Stimulated activated naive CD8-positive, alpha-beta T cell treated with anti-CD3 and anti-CD28 coated beads, Interleukin-15, Interleukin-2, amounts not matched to agents 100 ng/mL and 50 ng/mL, for 24 hours (primary cell): ENCODE data around the gene GRIK3.

Source experiments
- H3K27ac Mint-ChIP-seq: one replicate; pipeline ENCODE4 v1.8.0; 2021; ENCODE audit warnings: mild to moderate bottlenecking, mixed read lengths
- H3K27me3 Mint-ChIP-seq: one replicate; pipeline ENCODE4 v1.8.0; 2021; ENCODE audit warnings: mixed read lengths
- H3K36me3 Mint-ChIP-seq: one replicate; pipeline ENCODE4 v1.8.0; 2021; ENCODE audit warnings: low read depth, mixed read lengths
- H3K4me1 Mint-ChIP-seq: one replicate; pipeline ENCODE4 v1.8.0; 2021; ENCODE audit warnings: low read depth, mixed read lengths
- H3K4me3 Mint-ChIP-seq: one replicate; pipeline ENCODE4 v1.8.0; 2021; ENCODE audit warnings: mild to moderate bottlenecking, mixed read lengths
- H3K9me3 Mint-ChIP-seq: one replicate; pipeline ENCODE4 v1.8.0; 2021; ENCODE audit warnings: mixed read lengths

The GRIK3 gene

GRCh38 chr1:36869826-36870225, 164.5 kb downstream of the GRIK3 start:
- Mint-ChIP-seq H3K27me3 (no peaks in the 10 kb centered on the region), H3K27ac (no peak overlapping the region), H3K4me1 (no peaks in the 10 kb centered on the region), H3K4me3 (no peak overlapping the region), H3K36me3 (no peaks in the 10 kb centered on the region), H3K9me3 (no peaks in the 10 kb centered on the region)

- no peak overlapping the region for H3K4me3 Mint-ChIP-seq
- H3K4me1 Mint-ChIP-seq: no peaks in the 10 kb centered on the region
- no peaks in the 10 kb centered on the region for H3K27me3 Mint-ChIP-seq
- no peak overlapping the region for H3K27ac Mint-ChIP-seq
- no peaks in the 10 kb centered on the region for H3K36me3 Mint-ChIP-seq
- H3K9me3 Mint-ChIP-seq: no peaks in the 10 kb centered on the region
Observed at GRCh38 chr1:36869054-36869453, 165.3 kb downstream of the GRIK3 start.

- H3K4me1 Mint-ChIP-seq: no peaks in the 10 kb centered on the region
- no peaks in the 10 kb centered on the region for H3K9me3 Mint-ChIP-seq
- no peaks in the 10 kb centered on the region for H3K27me3 Mint-ChIP-seq
- no peak overlapping the region for H3K27ac Mint-ChIP-seq
- H3K4me3 Mint-ChIP-seq: no peak overlapping the region
- no peaks in the 10 kb centered on the region for H3K36me3 Mint-ChIP-seq
Observed at GRCh38 chr1:36867575-36867974, 166.7 kb downstream of the GRIK3 start.

- Mint-ChIP-seq H3K27me3 (peaks cover under 1% of the 10 kb centered on the region), H3K27ac (no peak overlapping the region), H3K4me3 (no peak overlapping the region), H3K36me3 (no peaks in the 10 kb centered on the region), H3K4me1 (no peaks in the 10 kb centered on the region), H3K9me3 (no peaks in the 10 kb centered on the region)
Observed at GRCh38 chr1:36866169-36866814, 168.0 kb downstream of the GRIK3 start.

- Mint-ChIP-seq H3K4me1 (no peaks in the 10 kb centered on the region), H3K36me3 (no peaks in the 10 kb centered on the region), H3K27me3 (peaks cover 5% of the 10 kb centered on the region), H3K4me3 (no peak overlapping the region), H3K27ac (no peak overlapping the region), H3K9me3 (no peaks in the 10 kb centered on the region)
Observed at GRCh38 chr1:36865602-36865900, 168.8 kb downstream of the GRIK3 start.

GRCh38 chr1:36864823-36865601, 169.3 kb downstream of the GRIK3 start:
- Mint-ChIP-seq H3K36me3 (no peaks in the 10 kb centered on the region), H3K9me3 (no peaks in the 10 kb centered on the region), H3K4me1 (no peaks in the 10 kb centered on the region), H3K27me3 (peaks cover 5% of the 10 kb centered on the region), H3K4me3 (no peak overlapping the region), H3K27ac (no peak overlapping the region)

GRCh38 chr1:36864182-36864822, 170.0 kb downstream of the GRIK3 start:
- no peak overlapping the region for H3K27ac Mint-ChIP-seq
- no peaks in the 10 kb centered on the region for H3K36me3 Mint-ChIP-seq
- H3K9me3 Mint-ChIP-seq: no peaks in the 10 kb centered on the region
- no peaks in the 10 kb centered on the region for H3K4me1 Mint-ChIP-seq
- peaks cover 10% of the 10 kb centered on the region for H3K27me3 Mint-ChIP-seq
- no peak overlapping the region for H3K4me3 Mint-ChIP-seq

GRCh38 chr1:36863500-36863899, 170.8 kb downstream of the GRIK3 start:
- Mint-ChIP-seq H3K4me3 (no peak overlapping the region), H3K9me3 (no peaks in the 10 kb centered on the region), H3K36me3 (no peaks in the 10 kb centered on the region), H3K4me1 (no peaks in the 10 kb centered on the region), H3K27me3 (peaks cover 10% of the 10 kb centered on the region), H3K27ac (no peak overlapping the region)

GRCh38 chr1:36863061-36863460, 171.3 kb downstream of the GRIK3 start:
- Mint-ChIP-seq H3K4me1 (no peaks in the 10 kb centered on the region), H3K4me3 (no peak overlapping the region), H3K27ac (no peak overlapping the region), H3K27me3 (peaks cover 10% of the 10 kb centered on the region), H3K36me3 (no peaks in the 10 kb centered on the region), H3K9me3 (no peaks in the 10 kb centered on the region)

- Mint-ChIP-seq H3K27me3 (peaks cover 10% of the 10 kb centered on the region), H3K9me3 (no peaks in the 10 kb centered on the region), H3K4me1 (no peaks in the 10 kb centered on the region), H3K27ac (no peak overlapping the region), H3K36me3 (no peaks in the 10 kb centered on the region), H3K4me3 (no peak overlapping the region)
Observed at GRCh38 chr1:36861375-36861774, 172.9 kb downstream of the GRIK3 start.

GRCh38 chr1:36859926-36860325, 174.4 kb downstream of the GRIK3 start:
- H3K27me3 Mint-ChIP-seq: peaks cover 10% of the 10 kb centered on the region
- no peaks in the 10 kb centered on the region for H3K4me1 Mint-ChIP-seq
- no peaks in the 10 kb centered on the region for H3K9me3 Mint-ChIP-seq

GRCh38 chr1:36858981-36859380, 175.3 kb downstream of the GRIK3 start:
- H3K36me3 Mint-ChIP-seq: no peaks in the 10 kb centered on the region
- no peak overlapping the region for H3K27ac Mint-ChIP-seq
- no peaks in the 10 kb centered on the region for H3K4me1 Mint-ChIP-seq
- peaks cover 10% of the 10 kb centered on the region for H3K27me3 Mint-ChIP-seq
- no peak overlapping the region for H3K4me3 Mint-ChIP-seq
- no peaks in the 10 kb centered on the region for H3K9me3 Mint-ChIP-seq

More at GRCh38 chr1:36859926-36860325, 174.4 kb downstream of the GRIK3 start:
- H3K4me3 Mint-ChIP-seq: no peak overlapping the region
- H3K27ac Mint-ChIP-seq: no peak overlapping the region
- no peaks in the 10 kb centered on the region for H3K36me3 Mint-ChIP-seq

- Mint-ChIP-seq H3K36me3 (no peaks in the 10 kb centered on the region), H3K4me1 (no peaks in the 10 kb centered on the region), H3K27me3 (peaks cover 10% of the 10 kb centered on the region), H3K27ac (no peak overlapping the region), H3K9me3 (no peaks in the 10 kb centered on the region), H3K4me3 (no peak overlapping the region)
Observed at GRCh38 chr1:36858553-36858952, 175.8 kb downstream of the GRIK3 start.

- no peaks in the 10 kb centered on the region for H3K36me3 Mint-ChIP-seq
- H3K4me3 Mint-ChIP-seq: no peak overlapping the region
- H3K27ac Mint-ChIP-seq: no peak overlapping the region
- peaks cover 10% of the 10 kb centered on the region for H3K27me3 Mint-ChIP-seq
- no peaks in the 10 kb centered on the region for H3K9me3 Mint-ChIP-seq
- no peaks in the 10 kb centered on the region for H3K4me1 Mint-ChIP-seq
Observed at GRCh38 chr1:36857754-36858153, 176.6 kb downstream of the GRIK3 start.

- peaks cover 5% of the 10 kb centered on the region for H3K27me3 Mint-ChIP-seq
- H3K4me3 Mint-ChIP-seq: no peak overlapping the region
- H3K9me3 Mint-ChIP-seq: no peaks in the 10 kb centered on the region
- no peaks in the 10 kb centered on the region for H3K4me1 Mint-ChIP-seq
- H3K27ac Mint-ChIP-seq: no peak overlapping the region
- H3K36me3 Mint-ChIP-seq: no peaks in the 10 kb centered on the region
Observed at GRCh38 chr1:36855699-36856494, 178.4 kb downstream of the GRIK3 start.
